HG02885 (cell line): ENCODE results near the gene CAMSAP1.

Experiments
- ATAC-seq: cut with Tn5 transposase; IDR thresholded peaks from one replicate; pipeline ENCODE4 v1.9.1; 2021; ENCODE audit warnings: mild to moderate bottlenecking; ENCODE audit not compliant: unreplicated experiment, poor library complexity

The CAMSAP1 gene

GRCh38 chr9:135769489-135770202 lies 137.7 kb downstream of the CAMSAP1 start:
- ATAC-seq, result no peak

GRCh38 chr9:135768516-135769218 lies 138.7 kb downstream of the CAMSAP1 start:
- ATAC-seq, result no peak

DNA sequence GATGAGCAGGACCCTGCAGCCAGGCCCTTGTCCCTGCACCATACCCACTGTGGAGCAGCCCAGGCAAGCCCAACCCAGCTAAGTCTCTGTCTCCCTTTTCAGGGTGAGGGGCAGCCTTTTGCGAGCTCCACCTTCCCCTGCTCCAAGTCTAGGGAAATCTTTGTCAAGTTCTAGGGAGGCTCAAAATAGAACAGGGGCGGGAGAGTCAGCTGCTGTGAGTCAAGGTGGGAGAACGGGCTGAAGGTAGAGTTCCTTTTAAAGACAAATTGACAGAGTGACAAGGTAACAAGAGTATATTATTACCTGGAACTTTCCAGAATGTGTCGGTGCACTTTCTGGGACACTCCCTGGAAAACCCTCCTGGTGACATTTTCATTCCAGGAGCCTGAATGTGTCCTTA lies 140.6 kb downstream of the CAMSAP1 start:
- ATAC-seq, result no peak

DNA sequence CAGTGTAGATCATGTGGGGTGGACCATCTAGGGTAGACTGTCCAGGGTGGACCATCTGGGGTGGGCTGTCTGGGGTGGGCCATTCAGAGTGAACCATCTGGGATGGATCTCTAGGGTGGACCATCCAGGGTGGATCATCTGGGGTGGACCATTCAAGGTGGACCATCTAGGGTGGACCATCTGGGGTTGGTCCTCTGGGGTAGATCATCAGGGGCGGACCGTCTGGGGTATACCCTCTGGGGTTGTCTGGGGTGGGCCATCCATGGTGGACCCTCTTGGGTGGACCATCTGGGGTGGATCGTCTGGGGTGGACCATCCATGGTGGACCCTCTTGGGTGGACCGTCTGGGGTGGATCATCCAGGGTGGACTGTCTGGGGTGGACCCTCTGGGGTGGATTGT lies 141.1 kb downstream of the CAMSAP1 start:
- ATAC-seq, result no peak

GRCh38 chr9:135765416-135765815 lies 141.9 kb downstream of the CAMSAP1 start:
- ATAC-seq, result no peak

DNA sequence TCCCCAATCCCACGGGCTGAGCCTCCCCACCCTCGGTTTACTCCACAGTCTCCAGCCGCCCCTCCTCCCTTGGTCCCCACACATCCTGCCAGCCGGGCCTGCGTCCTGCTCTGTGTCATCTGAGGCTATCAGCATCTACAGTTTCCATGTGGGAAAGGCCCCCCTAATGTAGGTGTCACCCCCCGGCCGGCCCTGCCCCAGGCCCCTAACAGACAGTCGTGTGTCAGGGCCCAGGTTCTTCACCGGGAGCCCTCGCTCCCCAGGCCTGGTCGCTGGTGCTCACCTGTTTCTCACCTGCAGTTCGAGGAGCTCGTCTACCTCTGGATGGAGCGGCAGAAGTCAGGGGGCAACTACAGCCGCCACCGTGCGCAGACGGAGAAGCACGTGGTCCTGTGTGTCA lies 142.6 kb downstream of the CAMSAP1 start:
- no peak for ATAC-seq

GRCh38 chr9:135763716-135764446 lies 143.5 kb downstream of the CAMSAP1 start:
- no peak for ATAC-seq

- ATAC-seq, result no peak
These were observed 144.4 kb downstream of the CAMSAP1 start for GRCh38 chr9:135762921-135763320.

GRCh38 chr9:135761845-135762168 lies 145.5 kb downstream of the CAMSAP1 start:
- no peak for ATAC-seq

- no peak for ATAC-seq
These were observed 146.0 kb downstream of the CAMSAP1 start for GRCh38 chr9:135761150-135761844.

- no peak for ATAC-seq
These were observed 146.9 kb downstream of the CAMSAP1 start for GRCh38 chr9:135760465-135760864.

DNA sequence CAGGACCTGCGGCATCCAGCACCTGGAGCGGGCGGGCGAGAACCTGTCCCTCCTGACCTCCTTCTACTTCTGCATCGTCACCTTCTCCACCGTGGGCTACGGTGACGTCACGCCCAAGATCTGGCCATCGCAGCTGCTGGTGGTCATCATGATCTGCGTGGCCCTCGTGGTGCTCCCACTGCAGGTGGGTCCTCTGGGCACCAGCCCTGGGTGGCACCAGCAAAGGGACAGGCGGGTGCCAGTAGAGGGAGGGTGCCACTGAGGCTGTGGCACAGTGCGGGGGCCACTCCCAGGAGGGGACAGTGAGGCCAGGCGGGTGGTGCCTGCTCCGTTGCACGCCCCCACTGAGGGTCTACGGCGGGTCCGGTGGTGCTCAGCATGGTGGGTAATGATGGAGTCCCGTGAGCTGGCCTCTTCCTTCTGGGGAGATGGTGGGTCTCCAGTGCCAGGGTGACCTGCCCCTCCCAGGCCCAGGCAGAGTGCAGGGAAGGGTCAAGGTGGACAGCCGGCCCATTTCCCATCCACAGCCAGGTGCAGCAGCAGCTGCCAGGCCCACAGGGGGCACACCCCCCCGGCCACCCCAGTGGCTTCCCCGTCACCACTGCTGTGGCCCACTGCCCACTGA lies 147.6 kb downstream of the CAMSAP1 start:
- no peak for ATAC-seq

- no peak for ATAC-seq
These were observed 148.5 kb downstream of the CAMSAP1 start for GRCh38 chr9:135758870-135759269.
